Heart right ventricle (tissue), 16 donors: ENCODE measurements around the gene COL4A2. TPM values are rescaled to one million over a fixed set of nuclear protein-coding genes. Genes with fewer than 3 reads are reported as not detected.

Source experiments
- ATAC-seq, 8 donors: fragments of 200-7000 bp; cut with Tn5 transposase; one replicate each; pipeline ENCODE4 v1.9.1; 2020; ENCODE audit warnings: mild to moderate bottlenecking in 8 of 8, moderate library complexity in 8 of 8, moderate number of reproducible peaks in 1 of 8
- DNase-seq, 2 donors: peaks; one replicate each; pipeline ENCODE4 v3.0.0-alpha.2; 2020
- H3K27ac ChIP-seq, 10 donors: fragments of 200-600 bp; sonication (generic) in 2 of 10; one replicate each; pipeline versions ENCODE4 v1.5.0 to v1.8.0; 2020 to 2022; ENCODE audit warnings: mild to moderate bottlenecking in 3 of 10
- H3K27me3 ChIP-seq, 7 donors: fragments of 200-600 bp; one replicate each; pipeline ENCODE4 v1.8.0; 2021 to 2022; ENCODE audit warnings: mild to moderate bottlenecking in 2 of 7
- H3K36me3 ChIP-seq, 9 donors: fragments of 200-600 bp; sonication (generic) in 1 of 9; one replicate each; pipeline versions ENCODE4 v1.5.0 to v1.8.0; 2020 to 2022; ENCODE audit warnings: mild to moderate bottlenecking in 2 of 9
- H3K4me1 ChIP-seq, 9 donors: fragments of 200-600 bp; sonication (generic) in 1 of 9; one replicate each; pipeline versions ENCODE4 v1.5.0 to v1.8.0; 2020 to 2022; ENCODE audit warnings: mild to moderate bottlenecking in 4 of 9
- H3K4me3 ChIP-seq, 10 donors: fragments of 200-600 bp; sonication (generic) in 2 of 10; one replicate each; pipeline versions ENCODE4 v1.5.0 to v1.8.0; 2020 to 2022; ENCODE audit warnings: mild to moderate bottlenecking in 7 of 10, moderate library complexity in 2 of 10
- H3K9me3 ChIP-seq, 11 donors: fragments of 200-600 bp in 10 of 11; sonication (generic) in 2 of 11; one replicate each; pipeline versions ENCODE4 v1.5.0 to v1.8.0; 2013 to 2022; ENCODE audit warnings: mild to moderate bottlenecking in 2 of 11, control low read depth in 1 of 11, moderate library complexity in 1 of 11
- CTCF ChIP-seq, 9 donors: fragments of 200-600 bp; sonication (generic) in 2 of 9; IDR thresholded peaks; one replicate each; pipeline versions ENCODE4 v1.5.0 to v1.8.0; 2021 to 2022; ENCODE audit warnings: antibody characterized with exemption in 9 of 9, mild to moderate bottlenecking in 5 of 9, moderate library complexity in 1 of 9
- WGBS, 2 donors: extraction: QIAGEN DNeasy Blood & Tissue Kit; methylation state at CpG; one replicate each; pipeline ENCODE4 v1.1.7; 2013; ENCODE audit warnings: inconsistent platforms in 1 of 2; 5-methylcytosine and 5-hydroxymethylcytosine counted together
- intact Hi-C, 10 donors: fragments of 100-400 bp; cut with DNase I; formaldehyde crosslinking; loops; one replicate each; pipeline versions ENCODE4 v1.11.1 to v1.14.2; 2022
- polyA plus RNA-seq, 2 donors: library from polyadenylated mRNA; stranded (reverse); fragments of 200-250 nt; gene quantifications; one replicate each; pipeline ENCODE4 v1.2.3, GENCODE V29; 2013
- total RNA-seq, 10 donors: library from RNA; stranded (reverse); fragmentation: NEBNext Ultra II Directional in 3 of 10; extraction: Animal tissue kit (Norgen Biotek cat#: 25700) in 3 of 10; gene quantifications; one replicate each; pipeline versions ENCODE4 v1.2.1 to v1.2.4, GENCODE V29; 2021 to 2023
- donor health status: Arrhythmogenic right ventricular cardiomyopathy.
- donor health status: ischemic (EF 13 %, LVEDD 7.1; RV severe dilation, severe dysfunction).
- donor health status: healthy with polysubstance abuse.
- donor health status: DM: no; HTN: yes; CAD: no.
- donor health status: DM: no; HTN: no; CAD: no.
- donor health status: ischemic (EF 25% LVEDD 6.9; RV normal size, moderate dysfunction).
- donor health status: ischemic (EF 25% LVEDD 5.7; RV mildly dilated, moderate dysfunction).
- donor health status: healthy.
- donor health status: DM: yes; HTN: yes; CAD: no.
- donor health status: Ischemic cardiomyopathy.
- donor health status: ischemic (EF 35%, LVEDD 5.7; RV mildly dilated, moderate dysfunction).
- donor health status: nonischemic (EF 11% LVEDD 7.7; RV severe dilation, severe dysfunction).
- donor health status: DM: yes; HTN: yes; CAD: no.
- donor health status: PGD.
- donor health status: ischemic (EF 29% LVEDD 5.4; RV normal size, mild dysfunction).
- donor health status: nonischemic (EF 23%, LVEDD 6.1; RV moderate dilation, normal function).

COL4A2 gene
- total and polyA plus RNA-seq, 12 donors = 81.7 to 301 (median 128) TPM

- intact Hi-C loops = loop anchor here in 4 of 10 donors (5.0 to 10.0 kb wide), 5 partner anchors 72 to 194 kb away; no protein-coding TSS in a partner anchor
- Histone ChIP-seq H3K9me3 (no peaks in the 10 kb centered on the region), H3K4me1 (peaks cover 68 to 100% (median 89%) of the 10 kb centered on the region in 9 donors), H3K27ac (peak overlapping the region; percentile 24 to 93 (median 84)), H3K36me3 (peaks cover 0 to 23% (median 0%) of the 10 kb centered on the region in 9 donors), H3K4me3 (peak overlapping the region in 3 of 10 donors; percentile 1 to 16 (median 7)), H3K27me3 (peaks cover 0 to 26% (median 0%) of the 10 kb centered on the region in 7 donors)
- peak in 3 of 8 donors; percentile 7 to 21 (median 8) for ATAC-seq
- no peak for TF ChIP-seq CTCF (IDR thresholded peaks at IDR 0.05)
- WGBS, 2 donors = 34 to 46% methylated on average over 7 of the region's 7 CpGs
- peak in 1 of 2 donors; percentile 34 for DNase-seq
Observed at GRCh38 chr13:110416131-110417025, 109.3 kb downstream of the COL4A2 start.

GRCh38 chr13:110418944-110419343, 111.9 kb downstream of the COL4A2 start:
- Histone ChIP-seq H3K27me3 (peaks cover 0 to 33% (median 0%) of the 10 kb centered on the region in 7 donors), H3K9me3 (no peaks in the 10 kb centered on the region), H3K4me3 (no peak overlapping the region), H3K27ac (peak overlapping the region in 8 of 10 donors; percentile 65 to 93 (median 77)), H3K4me1 (peaks cover 49 to 94% (median 83%) of the 10 kb centered on the region in 9 donors), H3K36me3 (peaks cover 0 to 32% (median 0%) of the 10 kb centered on the region in 9 donors)
- peak; percentile 39 to 76 (median 66) for ATAC-seq
- DNase-seq = peak; percentile 59 to 75
- no peak for TF ChIP-seq CTCF (IDR thresholded peaks at IDR 0.05)
- 61 to 72% methylated on average over 9 of the region's 9 CpGs for WGBS, 2 donors
- intact Hi-C loops = loop anchor here in 4 of 10 donors (5.0 to 10.0 kb wide), 5 partner anchors 74 to 197 kb away; no protein-coding TSS in a partner anchor

DNA sequence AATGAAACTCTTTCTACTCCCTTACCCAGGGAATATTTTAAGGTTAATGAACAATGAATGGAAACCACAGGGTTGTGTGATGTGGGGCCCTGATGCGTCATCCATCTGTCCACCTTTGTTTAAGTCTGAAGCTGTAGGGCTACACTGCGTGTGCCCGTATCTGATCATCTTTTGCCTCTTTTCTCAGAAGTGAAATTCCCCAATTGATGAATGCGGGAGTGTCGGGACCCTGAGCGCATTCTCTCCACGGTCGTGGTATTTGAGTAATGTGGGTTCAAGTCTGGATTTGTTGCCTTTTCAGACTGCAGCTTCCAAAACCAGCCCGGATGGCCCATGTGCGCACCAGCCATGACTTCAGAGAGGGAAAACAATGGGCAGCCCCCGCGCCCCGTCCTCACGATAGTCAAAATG, 112.3 kb downstream of the COL4A2 start:
- peaks cover 0 to 32% (median 0%) of the 10 kb centered on the region in 9 donors for H3K36me3 ChIP-seq
- intact Hi-C loops = loop anchor here in 4 of 10 donors (5.0 to 10.0 kb wide), 5 partner anchors 75 to 197 kb away; no protein-coding TSS in a partner anchor

More for the DNA sequence above, 112.3 kb downstream of the COL4A2 start:
- ATAC-seq (peak in 5 of 8 donors; percentile 3 to 37 (median 13)), DNase-seq (peak in 1 of 2 donors; percentile 2)
- H3K4me3 ChIP-seq = no peak overlapping the region
- peaks cover 49 to 93% (median 80%) of the 10 kb centered on the region in 9 donors for H3K4me1 ChIP-seq
- H3K27ac ChIP-seq = peak overlapping the region; percentile 48 to 93 (median 68)
- H3K9me3 ChIP-seq = no peaks in the 10 kb centered on the region
- 78 to 81% methylated on average over 14 of the region's 14 CpGs for WGBS, 2 donors
- H3K27me3 ChIP-seq = peaks cover 0 to 33% (median 0%) of the 10 kb centered on the region in 7 donors
- TF ChIP-seq CTCF (IDR thresholded peaks at IDR 0.05) = no peak
